Activated CD4-positive, alpha-beta T cell treated with anti-CD3 and anti-CD28 coated beads, Interleukin-2, Interleukin-6, amounts not matched to agents 100 ng/mL and 50 ng/mL, durations not matched to agents 16 hours and 8 hours (primary cell): ENCODE results near the gene KIRREL1.

ENCODE experiments used
- DNase-seq: peaks from one replicate; pipeline ENCODE4 v3.0.0-alpha.2; 2020

The KIRREL1 gene

DNA sequence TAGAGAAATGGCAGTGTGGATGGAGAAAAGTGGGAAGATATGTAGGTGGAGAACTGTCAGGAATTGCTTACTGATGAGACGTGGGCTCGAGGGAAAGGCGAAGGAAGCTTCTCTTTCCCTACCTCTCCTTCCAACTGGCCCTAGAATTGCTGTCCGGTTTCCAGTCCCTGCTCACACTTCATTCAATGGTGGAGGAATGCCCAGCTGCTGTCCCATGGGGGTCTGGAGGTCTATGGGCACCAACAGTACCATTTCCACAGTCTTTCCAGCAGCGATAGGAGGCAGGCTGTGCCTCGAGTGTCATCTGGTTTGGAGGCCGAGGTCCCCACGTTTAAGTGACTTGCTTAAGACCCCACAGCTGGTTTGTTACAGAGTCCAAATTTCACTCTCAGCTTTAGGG is 155.7 kb downstream of the KIRREL1 start:
- DNase-seq, result no peak
